K562 (cell line): Measurements from ENCODE around the gene ZNF586. TPM values are rescaled to one million over a fixed set of nuclear protein-coding genes. Genes with fewer than 3 reads are reported as not detected.

Experiments
- CEBPZ ChIP-seq: fragments of 150-350 bp; IDR thresholded peaks from 2 replicates; pipeline ENCODE4 v1.6.1; 2014; ENCODE audit warnings: low read depth, mild to moderate bottlenecking, low read length, borderline replicate concordance
- E2F3 ChIP-seq: fragments of 250-450 bp; sonication (Bioruptor Pico); IDR thresholded peaks from 2 replicates; pipeline ENCODE4 v1.4.0; 2020; ENCODE audit warnings: mild to moderate bottlenecking
- E2F8 ChIP-seq: fragments of 450-650 bp; IDR thresholded peaks from 2 replicates; pipeline ENCODE4 v1.7.1; 2018; ENCODE audit warnings: mild to moderate bottlenecking, low read depth; ENCODE audit not compliant: partially characterized antibody
- ELF4 ChIP-seq: fragments of 450-650 bp; formaldehyde crosslinking; IDR thresholded peaks from 2 replicates; pipeline ENCODE4 v1.4.0; 2022; ENCODE audit warnings: missing genetic modification characterization
- KDM4B ChIP-seq, 2 experiments: fragments of 450-650 bp in 1 of 2; sonication (generic) in 1 of 2; IDR thresholded peaks; 2 replicates each; pipeline ENCODE4 v1.6.1; 2016 to 2017; ENCODE audit warnings: borderline replicate concordance in 2 of 2, antibody characterized with exemption in 1 of 2, low read depth in 1 of 2, mild to moderate bottlenecking in 1 of 2
- MAFK ChIP-seq: IDR thresholded peaks from 2 replicates; pipeline ENCODE4 v1.6.1; 2011; ENCODE audit warnings: low read length, improper control_type of control experiment
- NONO ChIP-seq, 2 experiments: fragments of 200-400 bp in 1 of 2; fragments of 450-650 bp in 1 of 2; formaldehyde crosslinking in 1 of 2; IDR thresholded peaks; 2 replicates each; pipeline ENCODE4 v1.6.1; 2017; ENCODE audit warnings: low read depth in 2 of 2, mild to moderate bottlenecking in 2 of 2, moderate library complexity in 2 of 2, low read length in 1 of 2
- OTX1 ChIP-seq: fragments of 450-650 bp; formaldehyde crosslinking; IDR thresholded peaks from 2 replicates; pipeline ENCODE4 v1.4.0; 2022; ENCODE audit warnings: mild to moderate bottlenecking
- POLR2A ChIP-seq: fragments of 450-650 bp; conservative IDR thresholded peaks from 2 replicates; pipeline ENCODE4 v1.6.1; 2016
- RBM15 ChIP-seq: fragments of 200-400 bp; formaldehyde crosslinking; IDR thresholded peaks from 2 replicates; pipeline ENCODE4 v1.6.1; 2018; ENCODE audit warnings: mild to moderate bottlenecking, low read length, moderate library complexity; ENCODE audit not compliant: insufficient read depth
- RHOXF2B ChIP-seq: fragments of 250-450 bp; sonication (Bioruptor Pico); conservative IDR thresholded peaks from 2 replicates; pipeline ENCODE4 v1.5.1; 2021
- THAP12 ChIP-seq: fragments of 250-450 bp; sonication (Bioruptor Pico); IDR thresholded peaks from 2 replicates; pipeline ENCODE4 v1.9.0; 2021; ENCODE audit warnings: mild to moderate bottlenecking, inconsistent platforms
- ZBED1 ChIP-seq: IDR thresholded peaks from 2 replicates; pipeline ENCODE4 v1.6.1; 2014
- ZNF133 ChIP-seq: fragments of 250-450 bp; sonication (Bioruptor Pico); IDR thresholded peaks from 2 replicates; pipeline ENCODE4 v1.4.0; 2020; ENCODE audit warnings: mild to moderate bottlenecking
- ZNF134 ChIP-seq: fragments of 250-450 bp; sonication (Bioruptor Pico); conservative IDR thresholded peaks from 2 replicates; pipeline ENCODE4 v1.4.0; 2020
- ZNF780A ChIP-seq: fragments of 250-450 bp; sonication (Bioruptor Pico); IDR thresholded peaks from 2 replicates; pipeline ENCODE4 v1.5.0; 2021; ENCODE audit warnings: mild to moderate bottlenecking
- polyA plus RNA-seq, 8 experiments: library from polyadenylated mRNA; depleted of rRNA in 4 of 8; stranded (reverse) in 5 of 8; unstranded in 3 of 8; fragments of >200 nt; fragmentation: Nextera tagmentation in 2 of 8; fragmentation: Illumina TruSeq in 1 of 8; extraction: Ambion mirVana in 2 of 8; extraction: Trizol in 1 of 8; gene quantifications; 2 replicates each; pipeline versions ENCODE4 v1.2.1 to v1.2.3, GENCODE V29; 2011 to 2014; ENCODE audit warnings: inconsistent platforms in 1 of 8, missing spikeins in 1 of 8
- total RNA-seq, 7 experiments: library from RNA; depleted of rRNA in 6 of 7; stranded (reverse); fragments of >200 nt in 6 of 7; fragmentation: Illumina TruSeq in 2 of 7; extraction: Trizol in 2 of 7; gene quantifications; 2 replicates each; pipeline versions ENCODE4 v1.2.1 to v1.2.3, GENCODE V29; 2011 to 2021; ENCODE audit warnings: low replicate concordance in 1 of 7

Gene ZNF586
- total and polyA plus RNA-seq, 9 of the 15 experiments (the other 6 are each of a cell fraction or from before 2014, with no cell fraction given) = 2.5 to 12.6 (median 8.4) TPM

- TF ChIP-seq NONO (IDR thresholded peaks at IDR 0.05; ENCODE audit: low read depth in 2 of 2, low read length in 1 of 2) = no peak
- TF ChIP-seq MAFK = no peak
- no peak for TF ChIP-seq RHOXF2B
- no peak for TF ChIP-seq ZNF133 (CRISPR knock-in tag)
- peak; percentile 69; the same call in 1 of the 2 replicates for TF ChIP-seq ZBED1
- TF ChIP-seq CEBPZ = no peak
- TF ChIP-seq E2F3 = no peak
- TF ChIP-seq ELF4 (CRISPR knock-in tag) = no peak
- TF ChIP-seq THAP12 = no peak
- TF ChIP-seq E2F8 = peak; percentile 38
- TF ChIP-seq OTX1 (CRISPR knock-in tag) = no peak
- no peak for TF ChIP-seq ZNF780A (CRISPR knock-in tag)
- TF ChIP-seq ZNF134 (CRISPR knock-in tag) = no peak
- 0 out of 4 replicates have a peak, but pooled peaks of 1 of the 2 experiments have one; percentile 54 for TF ChIP-seq KDM4B (IDR thresholded peaks at IDR 0.05; ENCODE audit: borderline replicate concordance in 2 of 2, low read depth in 1 of 2)
- peak; percentile 82 for TF ChIP-seq POLR2A
- TF ChIP-seq RBM15 = no peak
Observed at GRCh38 chr19:57769345-57770131, at the start of gene ZNF586 (continued).
